MM.1S (cell line): ENCODE measurements around the gene PAX6.

Experiments used
- CTCF ChIP-seq: fragments of 300-600 bp; sonication (generic); IDR thresholded peaks from 2 replicates; pipeline ENCODE4 v1.5.1; 2016; ENCODE audit warnings: antibody characterized with exemption, low read length, mixed read lengths
- EZH2 ChIP-seq: fragments of 300-600 bp; sonication (generic); optimal IDR thresholded peaks from 2 replicates; pipeline ENCODE3; 2017; ENCODE audit warnings: low read depth, mild to moderate bottlenecking, antibody characterized with exemption, low read length, mixed read lengths
- EZH2phosphoT487 ChIP-seq: fragments of 300-600 bp; sonication (generic); IDR thresholded peaks from 2 replicates; pipeline ENCODE4 v1.6.1; 2018; ENCODE audit warnings: antibody characterized with exemption, low read length

- TF ChIP-seq CTCF (no peak), EZH2 (no peak), EZH2phosphoT487 (no peak)
Measured at GRCh38 chr11:31821766-31822165, 10.6 kb upstream of the PAX6 start.
